Measurements from ENCODE around the gene COL6A3. TPM values are rescaled to one million over a fixed set of nuclear protein-coding genes. Genes with fewer than 3 reads are reported as not detected.

Gene COL6A3
- total RNA-seq, 4 donors from 2014 or later, result 105 to 712 (median 274) TPM

GRCh38 chr2:237343993-237344392 lies 70.0 kb downstream of the COL6A3 start:
- no peak for TF ChIP-seq CTCF (IDR thresholded peaks at IDR 0.05)
- DNase-seq (ENCODE audit: low spot score), result no peak
- ATAC-seq (ENCODE audit: low FRiP score), result no peak

GRCh38 chr2:237341872-237342271 lies 72.1 kb downstream of the COL6A3 start:
- no peak for ATAC-seq (ENCODE audit: low FRiP score)
- no peak for DNase-seq (ENCODE audit: low spot score)
- TF ChIP-seq CTCF (IDR thresholded peaks at IDR 0.05), result no peak

- TF ChIP-seq CTCF (IDR thresholded peaks at IDR 0.05), result no peak
- ATAC-seq (ENCODE audit: low FRiP score), result no peak
These were observed 76.4 kb downstream of the COL6A3 start for GRCh38 chr2:237337586-237337985.

GRCh38 chr2:237336131-237336530 lies 77.8 kb downstream of the COL6A3 start:
- no peak for TF ChIP-seq CTCF (IDR thresholded peaks at IDR 0.05)
- no peak for ATAC-seq (ENCODE audit: low FRiP score)
- DNase-seq (ENCODE audit: low spot score), result no peak

More at GRCh38 chr2:237337586-237337985, 76.4 kb downstream of the COL6A3 start:
- no peak for DNase-seq (ENCODE audit: low spot score)

- ATAC-seq (ENCODE audit: low FRiP score), result no peak
- no peak for DNase-seq (ENCODE audit: low spot score)
- TF ChIP-seq CTCF (IDR thresholded peaks at IDR 0.05), result no peak
These were observed 80.2 kb downstream of the COL6A3 start for GRCh38 chr2:237333748-237334147.

GRCh38 chr2:237330541-237330940 lies 83.4 kb downstream of the COL6A3 start:
- no peak for TF ChIP-seq CTCF (IDR thresholded peaks at IDR 0.05)
- ATAC-seq (ENCODE audit: low FRiP score) (no peak), DNase-seq (ENCODE audit: low spot score) (no peak)

- no peak for ATAC-seq (ENCODE audit: low FRiP score)
- DNase-seq (ENCODE audit: low spot score), result no peak
- TF ChIP-seq CTCF (IDR thresholded peaks at IDR 0.05), result no peak
These were observed 86.6 kb downstream of the COL6A3 start for GRCh38 chr2:237327175-237327950.

Data from omental fat pad (tissue), 4 donors.